Midbrain (tissue), 1 donor: ENCODE results near the gene PCDH12.

Source experiments
- DNase-seq: peaks from one replicate; lab custom pipeline; 2025; lab: John Stamatoyannopoulos, UW

The PCDH12 gene

DNA sequence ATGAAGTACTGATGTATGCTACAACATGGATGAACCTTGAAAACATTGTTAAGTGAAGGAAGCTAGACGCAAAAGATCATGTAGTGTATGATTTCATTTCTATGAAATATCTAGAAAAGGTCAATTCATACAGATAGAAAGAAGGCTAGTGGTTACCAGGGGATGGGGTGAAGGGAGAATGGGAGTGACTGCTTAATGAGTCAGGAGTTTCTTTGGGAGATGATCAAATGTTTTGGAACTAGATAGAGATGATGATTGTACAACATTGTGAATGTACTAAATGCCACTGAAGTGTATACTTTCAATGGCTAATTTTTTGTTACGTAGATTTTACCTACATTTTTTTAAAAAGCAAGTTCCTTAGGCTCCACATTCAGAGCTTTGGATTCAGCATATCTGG, 49.2 kb downstream of the PCDH12 start:
- DNase-seq, result no peak

DNA sequence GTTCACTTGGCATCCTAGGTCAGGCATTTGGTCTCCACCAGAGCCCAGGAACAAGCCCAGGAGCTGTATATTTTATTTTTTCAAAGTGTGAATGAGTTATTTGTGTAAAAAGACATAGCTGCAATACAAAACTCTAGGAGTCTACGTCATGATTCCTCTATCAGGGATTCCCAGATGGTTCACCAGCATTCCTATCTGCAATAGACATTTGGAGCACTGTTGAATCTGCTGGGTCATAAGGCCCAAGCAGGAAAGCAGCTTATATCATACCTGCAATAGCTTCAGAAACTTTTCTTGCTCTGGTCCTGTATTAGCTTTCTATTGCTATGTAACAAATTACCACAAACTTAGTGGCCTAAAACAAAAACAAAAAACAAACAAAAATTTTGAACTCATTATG, 51.0 kb downstream of the PCDH12 start:
- DNase-seq, result no peak

DNA sequence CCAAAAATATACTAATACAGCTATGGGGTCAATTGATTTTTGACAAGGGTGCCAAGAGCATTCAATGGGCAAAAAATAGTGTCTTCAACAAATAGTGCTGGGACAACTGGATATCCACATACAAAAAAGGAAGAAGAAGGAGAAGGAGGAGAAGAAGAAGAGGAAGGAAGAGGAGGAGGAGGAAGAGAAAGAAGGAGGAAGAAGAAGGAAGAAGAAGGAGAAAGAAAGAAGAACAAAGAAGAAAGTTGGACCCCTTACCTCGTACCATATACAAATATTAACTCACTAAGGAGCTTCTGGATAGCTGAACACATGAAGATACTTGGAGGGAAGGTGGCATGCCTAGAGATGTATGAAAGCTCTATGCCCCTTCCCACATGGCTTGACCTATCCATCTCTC, 51.5 kb downstream of the PCDH12 start:
- DNase-seq, result no peak

DNA sequence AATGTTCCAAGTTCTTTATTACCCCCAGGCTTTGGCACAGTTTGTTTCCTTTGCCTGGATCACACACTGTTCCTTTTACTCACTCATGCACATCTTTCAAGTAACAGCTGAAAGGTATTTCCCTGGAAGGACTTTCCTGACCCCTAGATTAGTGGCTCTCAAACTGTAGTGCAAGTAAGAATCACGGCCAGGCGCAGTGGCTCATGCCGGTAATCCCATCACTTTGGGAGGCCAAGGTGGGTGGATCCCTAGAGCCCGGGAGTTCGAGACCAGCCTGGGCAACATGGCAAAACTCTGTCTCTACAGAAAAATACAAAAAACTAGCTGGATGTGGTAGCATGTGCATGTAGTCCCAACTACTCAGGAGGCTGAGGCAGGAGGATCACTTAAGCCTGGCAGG, 53.5 kb downstream of the PCDH12 start:
- no peak for DNase-seq

DNA sequence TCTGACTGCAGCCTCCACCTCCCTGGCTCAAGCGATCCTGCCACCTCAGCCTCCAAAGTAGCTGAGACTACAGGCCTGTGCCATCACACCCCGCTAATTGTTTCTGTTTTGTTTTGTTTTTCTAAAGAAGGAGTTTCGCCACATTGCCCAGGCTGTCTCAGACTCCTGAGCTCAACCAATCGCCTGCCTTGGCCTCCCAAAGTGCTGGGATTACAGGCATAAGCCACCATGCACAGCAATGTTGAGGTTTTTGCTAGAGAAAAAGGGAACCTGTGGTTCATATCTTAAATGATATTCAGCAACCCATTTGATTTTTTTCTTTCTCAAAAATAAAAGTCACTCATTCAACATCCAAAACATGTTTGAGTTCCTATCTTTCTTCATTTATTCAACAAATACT, 54.7 kb downstream of the PCDH12 start:
- DNase-seq, result no peak

DNA sequence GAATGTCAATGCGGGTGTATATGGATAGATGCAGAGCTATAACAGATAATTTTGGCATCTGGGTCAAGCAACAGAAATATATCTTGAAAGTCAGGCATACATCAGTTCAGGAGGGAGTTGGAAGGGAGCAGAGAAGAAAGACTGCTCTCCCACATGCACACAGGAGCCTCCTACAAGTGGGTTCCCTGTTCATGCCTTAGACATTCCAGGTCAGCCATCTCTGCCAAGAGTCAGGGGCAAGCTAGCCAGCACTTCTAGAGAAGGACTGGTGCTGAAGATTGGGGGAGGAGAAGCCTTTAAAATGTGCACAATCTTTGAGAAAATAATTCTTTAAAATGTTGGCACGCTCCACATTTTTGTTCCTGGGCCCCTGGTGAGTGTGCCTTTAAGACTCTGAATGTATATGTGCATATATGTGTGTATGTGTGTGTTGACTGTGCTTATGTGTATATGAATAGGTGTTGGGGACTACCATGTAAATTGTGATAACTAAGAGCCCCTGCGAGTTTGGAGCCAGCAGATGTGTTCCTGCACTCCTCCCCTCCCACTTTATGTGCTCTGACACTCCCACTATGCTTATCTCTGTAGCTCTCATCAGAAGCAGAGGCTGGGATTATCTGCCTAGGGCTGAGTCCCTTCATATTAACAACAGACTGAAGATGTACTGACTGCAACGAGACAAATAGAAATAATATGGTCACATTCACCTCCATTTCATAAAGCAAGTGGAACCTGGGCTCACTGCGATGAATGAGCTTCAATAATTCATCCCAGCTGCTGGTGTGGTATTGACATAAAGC, 55.8 kb downstream of the PCDH12 start:
- no peak for DNase-seq

DNA sequence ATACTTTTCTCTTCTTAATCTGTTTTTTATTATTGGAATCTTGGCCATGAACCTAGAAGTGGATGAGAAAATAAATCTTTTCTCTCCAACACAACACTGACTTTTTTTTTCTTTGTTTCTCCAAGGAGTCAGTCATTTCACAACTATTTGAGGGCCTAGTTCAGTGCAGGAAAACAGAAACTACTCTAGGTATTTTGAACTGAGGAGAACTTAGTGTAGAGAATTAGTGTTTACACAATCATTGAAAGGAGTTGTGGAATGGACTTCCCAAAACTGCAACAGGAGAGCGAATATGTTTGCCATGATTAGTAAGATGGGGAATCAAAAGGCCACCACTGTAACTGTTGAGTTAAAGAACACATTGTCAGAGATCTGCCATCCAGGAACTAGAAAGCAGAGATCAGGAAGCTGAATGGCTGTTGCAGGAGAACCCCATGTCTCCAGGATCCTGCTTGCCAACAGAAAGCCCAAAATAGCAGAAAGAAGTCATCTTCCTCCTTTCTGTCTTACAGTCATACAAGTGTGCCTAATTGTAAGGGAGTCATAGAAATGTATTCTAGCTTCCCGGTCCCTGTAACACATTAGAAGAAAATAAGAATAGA, 59.5 kb downstream of the PCDH12 start:
- DNase-seq, result no peak

DNA sequence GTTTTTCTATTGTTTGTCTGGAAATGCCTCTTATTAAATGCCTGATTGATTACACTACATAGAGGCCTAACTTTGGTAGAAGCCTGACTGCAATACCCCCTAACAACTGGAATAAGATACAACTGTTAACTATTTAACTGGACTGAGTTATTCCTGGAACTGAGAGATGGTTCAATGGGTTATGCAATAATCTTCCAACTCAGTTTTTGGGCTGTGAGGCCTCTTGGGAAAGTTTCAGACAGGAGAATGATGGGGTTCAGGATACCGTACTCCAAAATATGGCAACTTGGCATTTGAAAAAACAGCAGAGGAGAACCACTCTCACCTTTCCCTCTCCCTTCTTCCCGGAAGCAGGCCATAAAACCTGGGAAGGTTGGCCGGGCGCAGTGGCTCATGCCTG, 60.6 kb downstream of the PCDH12 start:
- no peak for DNase-seq
